HG02798 (cell line): ENCODE measurements around the gene HEPN1.
"Not testable (repeated sequence)": the region's sequence is repeated elsewhere in the genome, so short reads cannot be mapped to it uniquely, and the experiment has no call there.

Source experiments
- ATAC-seq: cut with Tn5 transposase; IDR thresholded peaks from one replicate; pipeline ENCODE4 v1.9.1; 2021; ENCODE audit warnings: mild to moderate bottlenecking; ENCODE audit not compliant: unreplicated experiment, poor library complexity

The HEPN1 gene

GRCh38 chr11:124938206-124938765 is 19.2 kb downstream of the HEPN1 start:
- ATAC-seq = no peak

- no peak for ATAC-seq
Measured at GRCh38 chr11:124938970-124939369, 19.9 kb downstream of the HEPN1 start.

DNA sequence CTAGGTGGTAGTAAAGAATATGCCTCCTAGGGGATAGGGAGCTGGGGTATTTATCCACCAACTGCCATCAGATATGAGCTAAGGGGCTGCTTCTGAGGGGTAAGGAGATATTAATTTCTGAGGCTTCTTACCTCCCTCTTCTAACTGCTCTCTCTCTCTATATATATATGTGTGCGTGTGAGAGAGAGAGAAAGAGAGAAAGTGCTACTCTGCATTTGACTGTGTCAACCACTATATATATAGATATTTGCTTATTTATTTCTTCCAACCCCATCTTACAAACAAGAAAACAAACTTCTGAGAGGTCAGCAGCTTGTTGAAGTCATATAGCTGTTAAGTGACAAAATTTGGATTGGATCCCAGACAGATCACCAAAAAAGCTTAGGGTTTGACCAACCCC is 22.7 kb downstream of the HEPN1 start:
- ATAC-seq = peak; percentile 46

GRCh38 chr11:124942466-124943253 is 23.6 kb downstream of the HEPN1 start:
- ATAC-seq = no peak

DNA sequence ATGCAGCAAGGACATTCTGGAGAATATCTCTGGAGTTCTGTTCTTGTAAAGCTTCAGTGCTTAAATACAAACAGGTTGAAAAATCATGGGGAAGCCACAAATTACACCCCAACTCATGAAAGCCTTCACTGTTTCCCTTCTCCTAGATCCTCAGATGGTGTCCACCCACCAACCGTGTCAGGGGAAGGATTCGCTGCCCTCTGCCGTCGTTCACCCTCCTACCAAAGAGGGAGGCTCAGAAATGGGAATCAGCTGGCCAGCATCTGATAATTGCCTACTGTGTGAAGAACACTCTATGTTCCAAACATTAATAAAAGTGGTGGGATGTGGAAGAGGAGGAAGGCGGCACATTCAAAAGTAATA is 24.2 kb downstream of the HEPN1 start:
- ATAC-seq = no peak

DNA sequence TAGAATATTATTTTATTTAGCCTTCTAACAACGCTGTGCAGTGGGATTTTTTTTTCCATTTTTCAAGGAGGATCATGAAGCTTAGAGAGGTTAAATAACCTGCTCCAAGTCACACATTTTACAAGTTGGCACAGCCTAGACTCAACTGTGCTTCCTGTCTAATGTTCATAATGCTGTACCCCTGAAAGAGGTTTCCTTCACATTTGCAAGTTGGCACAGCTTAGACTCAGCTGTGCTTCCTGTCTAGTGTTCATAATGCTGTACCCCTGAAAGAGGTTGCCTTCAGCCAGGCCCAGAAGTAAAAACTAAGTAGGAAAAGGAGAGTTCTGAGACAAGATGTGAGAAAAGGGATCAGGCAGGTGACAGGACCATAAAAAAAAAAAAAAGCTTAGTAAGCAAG is 24.7 kb downstream of the HEPN1 start:
- no peak for ATAC-seq

- ATAC-seq = no peak
Measured at GRCh38 chr11:124944565-124944964, 25.5 kb downstream of the HEPN1 start.

- no peak for ATAC-seq
Measured at GRCh38 chr11:124945826-124946225, 26.8 kb downstream of the HEPN1 start.

DNA sequence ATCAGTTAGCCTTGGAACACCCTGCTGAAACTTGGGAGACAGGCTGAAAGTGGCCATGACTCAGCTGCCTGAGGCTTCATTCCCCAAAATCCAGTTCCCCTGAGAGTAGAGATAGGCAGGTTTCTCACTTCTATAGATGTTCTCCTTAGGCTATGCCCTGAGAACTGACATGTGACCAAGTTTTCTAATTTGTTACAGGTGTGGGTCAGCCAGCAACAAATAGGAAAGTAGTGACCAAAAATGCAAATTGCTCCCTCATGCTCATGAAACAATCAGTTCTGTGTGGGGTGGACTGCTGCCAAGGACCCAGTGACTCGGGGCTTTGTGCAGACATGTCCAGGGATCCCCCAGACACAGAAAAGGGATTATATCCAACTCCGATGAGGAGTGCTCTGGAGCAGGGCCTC is 27.7 kb downstream of the HEPN1 start:
- no peak for ATAC-seq

DNA sequence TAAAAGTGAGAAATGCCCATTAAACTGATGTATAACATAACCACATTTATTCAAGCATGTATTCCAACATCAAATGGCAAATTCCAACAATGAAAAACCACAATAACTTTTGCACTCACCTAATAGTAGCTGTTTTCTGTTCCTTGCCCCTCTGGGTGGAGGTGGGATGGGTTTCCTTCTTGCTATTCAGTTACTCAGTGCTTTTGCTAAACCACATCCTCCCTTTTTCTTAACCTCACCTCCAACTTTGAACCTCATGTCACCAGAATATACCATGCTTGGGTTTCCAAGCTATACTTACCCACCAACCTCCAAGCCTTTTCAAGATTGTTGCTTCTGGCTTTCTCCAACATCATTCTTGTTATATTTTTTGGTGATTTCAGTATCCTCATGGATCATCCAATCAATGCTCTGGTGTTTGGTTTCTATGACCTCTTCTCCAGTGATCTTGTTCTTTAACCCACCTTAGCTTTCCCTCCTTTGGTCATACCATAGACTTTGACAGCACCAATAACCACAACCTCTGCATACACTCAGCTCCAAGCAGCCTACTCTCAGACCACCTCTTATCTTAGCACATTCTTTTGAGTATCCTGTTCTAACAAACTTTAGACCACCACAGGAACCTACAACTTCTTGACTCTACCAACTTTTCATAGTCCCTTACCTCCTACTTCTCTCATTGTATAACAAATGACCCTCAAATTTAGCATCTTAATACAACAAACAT is 31.7 kb downstream of the HEPN1 start:
- ATAC-seq = no peak

DNA sequence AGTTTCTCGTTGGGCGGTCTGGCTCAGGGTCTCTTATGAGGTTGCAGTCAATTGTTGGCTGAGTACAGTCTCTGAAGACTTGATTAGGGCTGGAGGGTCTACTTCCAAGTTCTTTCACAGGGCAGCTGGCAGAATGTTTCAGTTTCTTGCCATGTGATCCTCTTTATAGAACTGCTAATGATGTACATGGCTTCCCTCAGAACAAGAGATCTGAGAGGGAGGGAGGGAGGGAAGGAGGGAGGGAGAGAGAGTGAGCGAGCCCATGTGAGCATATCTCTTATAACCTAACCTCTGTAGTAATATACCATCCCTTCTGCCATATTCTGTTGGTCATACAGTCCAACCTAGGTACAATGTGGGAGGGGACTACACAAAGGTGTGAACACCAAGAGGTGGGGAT is 32.3 kb downstream of the HEPN1 start:
- ATAC-seq = no peak

DNA sequence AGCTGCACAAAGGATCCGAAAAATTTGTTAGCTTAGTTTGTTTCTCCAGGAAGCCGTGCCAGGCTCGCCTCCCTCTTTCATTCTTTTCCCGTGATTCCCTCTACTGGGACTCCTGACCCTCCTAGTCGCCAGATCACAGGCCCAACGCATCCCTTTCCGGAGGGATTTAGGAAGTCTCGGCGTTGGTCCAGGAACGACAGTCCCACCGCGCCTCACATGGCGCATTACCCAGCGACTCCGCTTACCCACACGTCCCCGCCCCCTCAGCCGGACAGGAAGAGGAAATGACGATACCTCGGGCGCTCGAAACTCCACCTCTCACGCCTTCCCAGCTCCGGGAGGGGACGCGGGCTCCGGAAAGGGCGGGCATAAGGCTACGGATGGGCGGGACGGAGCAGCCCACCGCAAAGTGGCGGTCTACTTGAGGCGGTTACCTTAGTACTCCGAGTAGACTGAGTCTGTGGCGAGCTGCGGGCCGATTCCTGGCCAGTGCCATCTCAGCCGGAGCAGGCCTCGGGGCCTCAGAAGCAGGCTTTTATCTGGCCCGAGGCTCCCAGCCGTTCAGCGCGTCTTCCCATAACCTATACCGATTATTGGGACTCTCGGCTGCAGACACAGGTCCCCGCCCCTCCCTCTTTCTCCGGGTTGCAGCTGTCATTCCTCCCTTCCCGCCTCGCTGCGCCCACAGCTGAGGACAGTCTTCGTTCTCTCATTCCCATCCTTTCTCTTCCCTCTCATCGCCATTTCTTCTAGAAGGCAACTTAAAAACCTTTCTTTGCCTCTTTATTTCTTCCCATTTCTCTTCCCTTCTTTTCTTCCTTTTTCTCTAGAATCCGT is 34.9 kb downstream of the HEPN1 start, which contains the start of gene CCDC15:
TSS of gene CCDC15 (plus strand) at position 450 of the 837 bp plus-strand sequence. CDS start 531 bp downstream, outside the sequence.
- ATAC-seq = peak; percentile 100

DNA sequence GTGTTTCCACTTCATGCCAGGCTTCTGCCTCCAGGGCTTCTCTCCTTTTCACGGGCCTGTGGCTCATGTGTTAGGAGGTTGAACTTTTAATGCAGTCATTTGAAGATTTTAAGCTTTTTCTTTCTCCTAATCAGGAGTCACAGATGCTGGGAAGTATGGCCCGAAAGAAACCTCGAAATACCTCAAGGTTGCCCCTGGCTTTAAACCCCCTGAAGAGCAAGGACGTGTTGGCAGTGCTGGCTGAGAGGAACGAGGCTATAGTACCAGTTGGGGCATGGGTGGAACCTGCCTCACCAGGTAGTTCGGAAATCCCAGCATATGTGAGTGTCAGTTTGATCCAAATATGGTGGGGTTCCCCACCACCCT is 35.5 kb downstream of the HEPN1 start:
- no peak for ATAC-seq

DNA sequence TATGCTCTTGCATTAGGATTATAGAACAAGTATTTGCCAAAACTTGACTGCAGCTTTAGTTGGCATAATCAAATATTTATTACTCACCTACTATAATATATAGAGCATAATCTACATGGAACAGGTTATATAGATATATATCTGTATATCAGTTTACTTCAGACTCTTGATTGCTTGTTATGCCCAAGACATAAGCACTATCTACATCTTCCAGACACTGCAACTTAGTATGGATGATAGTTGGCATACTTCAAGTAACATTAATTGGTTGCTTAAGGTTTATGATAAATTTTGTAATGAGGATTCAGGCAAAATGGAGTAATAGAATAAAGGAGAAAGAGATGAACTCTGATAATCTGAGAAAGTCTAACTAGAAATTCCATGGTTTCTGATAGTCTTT is 36.0 kb downstream of the HEPN1 start:
- ATAC-seq = no peak

- peak; percentile 89 for ATAC-seq
Measured at GRCh38 chr11:124961972-124962609, 43.0 kb downstream of the HEPN1 start.

GRCh38 chr11:124968197-124968596 is 49.1 kb downstream of the HEPN1 start:
- ATAC-seq = not testable (repeated sequence)
